Measurements from ENCODE around the gene MT1F. TPM values are rescaled to one million over a fixed set of nuclear protein-coding genes. Genes with fewer than 3 reads are reported as not detected.

The MT1F gene
- total RNA-seq, 2 experiments from 2014 or later = 15.8 to 16.4 TPM

DNA sequence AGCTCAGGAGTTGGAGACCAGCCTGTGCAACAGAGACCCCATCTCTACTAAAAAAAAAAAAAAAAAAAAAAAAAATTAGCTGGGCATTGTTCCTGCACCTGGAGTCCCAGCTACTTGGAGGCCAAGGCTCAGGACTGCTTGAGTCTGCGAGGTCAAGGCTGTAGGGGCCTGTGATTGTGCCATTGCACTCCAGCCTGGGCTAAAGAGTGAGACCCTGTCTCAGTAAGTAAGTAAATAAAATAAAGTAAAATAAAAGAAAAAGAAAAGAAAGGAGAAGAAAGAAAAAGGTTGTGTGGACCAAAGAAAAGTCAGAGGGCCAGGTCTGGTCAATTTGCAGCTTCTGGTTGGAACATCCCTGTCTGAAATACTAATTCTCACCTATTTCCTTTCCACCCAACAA, 42.9 kb downstream of the MT1F start:
- H3K9me3 Mint-ChIP-seq = no peaks in the 10 kb centered on the region
- no peak overlapping the region for H3K4me3 Mint-ChIP-seq
- POLR2A ChIA-PET = interaction anchor here (1.8 to 3.1 kb wide), 2 partner anchors 124 to 250 kb away, joined by 8 to 19 read pairs; partner anchors contain the start of genes NUDT21 and OGFOD1
- H3K27me3 Mint-ChIP-seq = peaks cover 4% of the 10 kb centered on the region
- no peak for DNase-seq
- peaks cover 8% of the 10 kb centered on the region for H3K4me1 Mint-ChIP-seq
- H3K27ac Mint-ChIP-seq = no peak overlapping the region
- no peaks in the 10 kb centered on the region for H3K36me3 Mint-ChIP-seq (ENCODE audit: low read depth)
- CTCF ChIA-PET = interaction anchor here (0.7 to 4.6 kb wide), 13 partner anchors 16 to 533 kb away, joined by 3 to 107 read pairs (median 4); partner anchors contain the start of genes MT1X, PSME3IP1 and RSPRY1

DNA sequence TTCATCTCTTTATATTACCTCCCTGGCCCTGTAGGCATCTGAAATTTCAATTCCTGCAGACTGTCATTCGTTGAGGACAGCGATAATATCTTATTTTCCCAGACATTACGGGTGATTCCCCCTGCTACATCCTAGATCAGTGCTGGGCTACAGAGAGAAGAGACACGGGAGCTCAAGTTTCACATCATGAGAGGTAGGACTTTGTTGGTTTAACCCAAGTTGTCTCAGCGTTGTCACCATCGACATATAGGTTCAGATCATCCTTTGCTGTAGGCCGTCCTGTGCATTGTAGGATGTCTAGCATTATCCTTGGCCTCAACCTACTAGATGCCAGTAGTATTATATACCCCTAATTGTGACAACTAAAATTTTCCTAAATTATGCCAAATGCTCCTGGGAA, 43.8 kb downstream of the MT1F start:
- H3K4me3 Mint-ChIP-seq = no peak overlapping the region
- H3K9me3 Mint-ChIP-seq = no peaks in the 10 kb centered on the region
- peaks cover 3% of the 10 kb centered on the region for H3K27me3 Mint-ChIP-seq
- no peak for DNase-seq
- no peak overlapping the region for H3K27ac Mint-ChIP-seq
- CTCF ChIA-PET = interaction anchor here (0.7 to 4.6 kb wide), 57 partner anchors 9 to 484 kb away, joined by 3 to 107 read pairs (median 5); partner anchors contain the start of genes MT1E, MT1F, MT1H and MT1X
- H3K36me3 Mint-ChIP-seq (ENCODE audit: low read depth) = no peaks in the 10 kb centered on the region
- H3K4me1 Mint-ChIP-seq = peaks cover 8% of the 10 kb centered on the region
- POLR2A ChIA-PET = interaction anchor here (0.5 to 3.1 kb wide), 13 partner anchors 15 to 250 kb away, joined by 3 to 20 read pairs (median 5); partner anchors contain the start of genes MT1X, MT2A, NUDT21 and OGFOD1

DNA sequence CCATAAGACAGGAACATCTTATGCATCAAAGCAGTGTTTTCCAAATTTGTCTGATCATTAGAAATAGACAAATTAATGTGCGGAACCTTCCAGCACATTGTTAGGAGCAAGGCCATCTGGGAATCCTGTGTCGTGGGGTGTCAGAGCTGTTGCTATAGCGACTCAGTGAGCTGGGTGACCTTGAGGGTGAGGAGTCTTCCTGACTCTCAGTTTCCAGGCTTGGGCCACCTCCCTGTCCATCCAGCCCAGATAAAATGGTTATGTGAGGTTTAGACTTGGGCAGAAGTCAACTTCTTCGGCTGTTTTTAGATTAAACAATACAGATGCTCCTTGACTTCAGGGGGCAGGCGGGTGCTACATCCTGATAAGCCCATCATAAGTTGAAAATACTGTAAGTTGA, 45.1 kb downstream of the MT1F start:
- no peaks in the 10 kb centered on the region for H3K27me3 Mint-ChIP-seq
- H3K9me3 Mint-ChIP-seq = no peaks in the 10 kb centered on the region
- POLR2A ChIA-PET = interaction anchor here (1.6 to 3.1 kb wide), 4 partner anchors 20 to 189 kb away, joined by 4 to 20 read pairs (median 13); partner anchors contain the start of genes MT1X and MT2A
- H3K36me3 Mint-ChIP-seq (ENCODE audit: low read depth) = no peaks in the 10 kb centered on the region
- CTCF ChIA-PET = interaction anchor here (0.7 to 4.6 kb wide), 30 partner anchors 8 to 385 kb away, joined by 3 to 107 read pairs (median 6); partner anchors contain the start of genes MT1E, MT1X, MT2A and NUDT21
- no peak for DNase-seq
- H3K27ac Mint-ChIP-seq = no peak overlapping the region
- no peak overlapping the region for H3K4me3 Mint-ChIP-seq
- H3K4me1 Mint-ChIP-seq = peaks cover 10% of the 10 kb centered on the region

Other genes with a start within 250 kb of the MT1F start
- 10 to 100 TPM; 48.8 to 51.0 TPM for gene AMFR, start 232.4 kb upstream of the MT1F start, total RNA-seq
- 100 to 1,000 TPM; 239 to 241 TPM for gene NUDT21, start 206.6 kb upstream of the MT1F start, total RNA-seq
- gene OGFOD1, start 206.4 kb upstream of the MT1F start, total RNA-seq = 10 to 100 TPM; 36.5 to 39.5 TPM
- gene BBS2, start 137.9 kb upstream of the MT1F start, total RNA-seq = 10 to 100 TPM; 15.6 to 18.4 TPM
- not detected for gene MT4, start 92.9 kb upstream of the MT1F start, total RNA-seq
- 1 to 10 TPM; 1.8 to 2.5 TPM for gene MT3, start 68.4 kb upstream of the MT1F start, total RNA-seq
- 10 to 100 TPM; 47.9 to 51.4 TPM for gene MT2A, start 49.4 kb upstream of the MT1F start, total RNA-seq
- 10 to 100 TPM; 10.4 to 12.3 TPM for gene MT1E, start 32.2 kb upstream of the MT1F start, total RNA-seq
- not detected for gene MT1M, start 25.3 kb upstream of the MT1F start, total RNA-seq
- gene MT1A, start 19.3 kb upstream of the MT1F start, total RNA-seq = not detected
- not detected for gene MT1B, start 6.1 kb upstream of the MT1F start, total RNA-seq
- 1 to 10 TPM; 2.2 to 2.9 TPM for gene MT1G, start 10.1 kb downstream of the MT1F start, total RNA-seq
- gene MT1H, start 11.9 kb downstream of the MT1F start, total RNA-seq = not detected
- 10 to 100 TPM; 28.4 to 33.1 TPM for gene MT1X, start 24.5 kb downstream of the MT1F start, total RNA-seq
- 10 to 100 TPM; 66.4 to 70.1 TPM for gene NUP93, start 72.2 kb downstream of the MT1F start, total RNA-seq
- gene SLC12A3, start 207.2 kb downstream of the MT1F start, total RNA-seq = not detected

All from activated CD4-positive, alpha-beta memory T cell treated with anti-CD3 and anti-CD28 coated beads, Interleukin-2, amount 10 ng/mL, durations not matched to agents 7 days and 5 days (primary cell).